Fibroblast of the aortic adventitia (primary cell): ENCODE results near the gene BUD31. TPM values are rescaled to one million over a fixed set of nuclear protein-coding genes. Genes with fewer than 3 reads are reported as not detected.

ENCODE experiments used
- DNase-seq: peaks from one replicate; pipeline ENCODE4 v3.0.0-alpha.2; 2010; ENCODE audit warnings: low read depth
- H3K4me3 ChIP-seq: 2 replicates; pipeline ENCODE4 v1.5.1; 2011; ENCODE audit warnings: low read depth, mild to moderate bottlenecking, control low read depth, low read length, moderate library complexity
- total RNA-seq: library from RNA; depleted of rRNA; stranded (reverse); fragments of >200 nt; gene quantifications from 2 replicates; pipeline ENCODE4 v1.2.3, GENCODE V29; 2012; ENCODE audit warnings: low replicate concordance
- TF ChIP-seq, protein P1 (sequence below): IDR thresholded peaks from 2 replicates; pipeline ENCODE4 v1.5.1; 2011; ENCODE audit warnings: mild to moderate bottlenecking, low read length, control low read depth, inconsistent platforms; ENCODE audit not compliant: insufficient read depth

BUD31 gene
- total RNA-seq, 1 donor: 137 TPM

DNA sequence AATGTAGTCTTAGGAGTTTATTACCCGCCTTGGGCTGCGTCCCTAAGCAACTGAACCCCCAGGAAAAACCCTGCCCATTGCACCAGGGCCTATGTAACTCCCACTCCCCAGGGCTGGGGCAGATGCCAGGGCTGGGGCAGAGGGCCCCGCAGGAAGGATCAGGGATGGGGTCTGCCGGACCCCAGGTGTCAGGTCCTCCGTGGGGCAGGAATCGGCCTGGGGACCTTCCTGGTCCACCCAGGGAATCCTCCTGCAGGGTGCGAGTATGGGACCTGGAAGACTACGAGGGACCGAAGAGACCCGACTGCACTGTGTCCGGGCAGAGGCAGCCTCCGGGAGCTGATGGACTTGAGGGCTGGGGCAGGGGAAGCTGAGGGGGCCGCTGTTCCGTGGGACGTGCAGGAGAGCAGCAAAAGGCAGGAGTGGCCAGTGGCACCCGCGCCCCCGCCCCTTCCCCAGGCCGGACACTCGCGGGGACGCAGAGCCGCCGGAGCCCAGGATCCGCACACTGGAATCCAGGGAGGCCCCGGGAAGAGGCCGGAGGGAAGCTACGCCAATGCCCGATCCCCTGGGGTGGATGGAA is 59.7 kb downstream of the BUD31 start:
- TF ChIP-seq, protein P1, sequence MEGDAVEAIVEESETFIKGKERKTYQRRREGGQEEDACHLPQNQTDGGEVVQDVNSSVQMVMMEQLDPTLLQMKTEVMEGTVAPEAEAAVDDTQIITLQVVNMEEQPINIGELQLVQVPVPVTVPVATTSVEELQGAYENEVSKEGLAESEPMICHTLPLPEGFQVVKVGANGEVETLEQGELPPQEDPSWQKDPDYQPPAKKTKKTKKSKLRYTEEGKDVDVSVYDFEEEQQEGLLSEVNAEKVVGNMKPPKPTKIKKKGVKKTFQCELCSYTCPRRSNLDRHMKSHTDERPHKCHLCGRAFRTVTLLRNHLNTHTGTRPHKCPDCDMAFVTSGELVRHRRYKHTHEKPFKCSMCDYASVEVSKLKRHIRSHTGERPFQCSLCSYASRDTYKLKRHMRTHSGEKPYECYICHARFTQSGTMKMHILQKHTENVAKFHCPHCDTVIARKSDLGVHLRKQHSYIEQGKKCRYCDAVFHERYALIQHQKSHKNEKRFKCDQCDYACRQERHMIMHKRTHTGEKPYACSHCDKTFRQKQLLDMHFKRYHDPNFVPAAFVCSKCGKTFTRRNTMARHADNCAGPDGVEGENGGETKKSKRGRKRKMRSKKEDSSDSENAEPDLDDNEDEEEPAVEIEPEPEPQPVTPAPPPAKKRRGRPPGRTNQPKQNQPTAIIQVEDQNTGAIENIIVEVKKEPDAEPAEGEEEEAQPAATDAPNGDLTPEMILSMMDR: no peak
- H3K4me3 ChIP-seq: no peak overlapping the region
- DNase-seq: no peak

Other genes starting within 250 kb of the BUD31 start
- gene KPNA7, start 200.9 kb upstream of the BUD31 start, total RNA-seq: not detected in 2 replicates
- gene MYH16, start 136.1 kb upstream of the BUD31 start, total RNA-seq: not detected in 2 replicates
- 85.0 and 253 TPM in 2 replicates for gene ARPC1A, start 83.1 kb upstream of the BUD31 start, total RNA-seq
- 249 and 358 TPM in 2 replicates for gene ARPC1B, start 34.2 kb upstream of the BUD31 start, total RNA-seq
- gene PDAP1, start 372 bp upstream of the BUD31 start, total RNA-seq: 29.2 and 66.9 TPM in 2 replicates
- gene PTCD1, start 29.8 kb downstream of the BUD31 start, total RNA-seq: 1.3 and 4.4 TPM in 2 replicates
- 13.1 and 23.3 TPM in 2 replicates for gene CPSF4, start 30.0 kb downstream of the BUD31 start, total RNA-seq
- gene ATP5MF, start 57.2 kb downstream of the BUD31 start, total RNA-seq: 42.5 and 820 TPM in 2 replicates
- gene ZNF789, start 63.9 kb downstream of the BUD31 start, total RNA-seq: 3.9 and 6.9 TPM in 2 replicates
- gene ZNF394, start 91.3 kb downstream of the BUD31 start, total RNA-seq: 23.4 and 31.2 TPM in 2 replicates
- 9.1 and 11.8 TPM in 2 replicates for gene ZKSCAN5, start 95.7 kb downstream of the BUD31 start, total RNA-seq
- gene FAM200A, start 143.1 kb downstream of the BUD31 start, total RNA-seq: 5.9 and 8.9 TPM in 2 replicates
- gene ZNF655, start 149.7 kb downstream of the BUD31 start, total RNA-seq: 54.2 and 76.0 TPM in 2 replicates
- gene TMEM225B, start 189.3 kb downstream of the BUD31 start, total RNA-seq: 0.54 TPM in 1 of 2 replicates, not detected in the other
- 8.1 and 22.0 TPM in 2 replicates for gene ZSCAN25, start 208.0 kb downstream of the BUD31 start, total RNA-seq